Astrocyte (in vitro differentiated cells and primary cell): ENCODE measurements around the gene SP7.

Experiments
- CTCF ChIP-seq: IDR thresholded peaks from 2 replicates; pipeline ENCODE4 v1.5.1; 2011; ENCODE audit warnings: low read depth, mild to moderate bottlenecking, inconsistent platforms, low read length, moderate library complexity; ENCODE audit not compliant: insufficient read depth
- EZH2 ChIP-seq: IDR thresholded peaks from 2 replicates; pipeline ENCODE4 v1.6.1; 2012; ENCODE audit warnings: mild to moderate bottlenecking, low read length, inconsistent platforms; ENCODE audit not compliant: insufficient read depth

- TF ChIP-seq CTCF (no peak), EZH2 (no peak)
Observed at GRCh38 chr12:53343449-53343848, 7.3 kb upstream of the SP7 start.
